HCT116 (cell line): Measurements from ENCODE around the gene HLA-B. TPM values are rescaled to one million over a fixed set of nuclear protein-coding genes. Genes with fewer than 3 reads are reported as not detected.

Source experiments
- ATAC-seq: fragments of 200-7000 bp; cut with Tn5 transposase; 2 replicates; pipeline ENCODE4 v1.9.1; 2020; ENCODE audit warnings: mild to moderate bottlenecking, moderate library complexity
- BruUV-seq: library from RNA; stranded (reverse); fragments of 400-500 nt; replicated peaks from 2 replicates; lab custom pipeline; 2021; lab: Mats Ljungman, UMichigan
- CTCF ChIA-PET: fragments of 300-600 bp; sonication (Branson Sonifier 250); formaldehyde crosslinking; loops from one replicate; lab custom pipeline; 2021; ENCODE audit warnings: antibody characterized with exemption; lab: Charles Lee
- POLR2A ChIA-PET: fragments of 300-600, 350-600 bp; sonication (Branson Sonifier 250); formaldehyde crosslinking; loops from one replicate; lab custom pipeline; 2021; ENCODE audit warnings: antibody characterized with exemption; lab: Charles Lee
- RAD21 ChIA-PET, 2 experiments: fragments of 300-600 bp; sonication (Branson Sonifier 250); formaldehyde crosslinking; loops; one replicate each; lab custom pipeline; 2023; ENCODE audit warnings: low total read pairs in 2 of 2; ENCODE audit not compliant: uncharacterized antibody in 2 of 2, unreplicated experiment in 2 of 2, low non-redundant PET in 1 of 2; lab: Charles Lee
- DNase-seq: peaks from one replicate; pipeline ENCODE4 v3.0.0-alpha.2; 2010; ENCODE audit warnings: low read depth, low spot score
- H2AFZ ChIP-seq: fragments of 200-600 bp; shearing (Covaris generic), sonication (generic); 2 replicates; pipeline ENCODE4 v1.6.1; 2017; ENCODE audit warnings: low read depth, mixed run types, mixed read lengths, antibody characterized with exemption, low read length; ENCODE audit not compliant: poor library complexity, severe bottlenecking
- H3K27ac ChIP-seq: 2 replicates; pipeline ENCODE4 v1.5.1; 2012; ENCODE audit warnings: low read depth, low read length
- H3K27me3 ChIP-seq: fragments of 200-600 bp; sonication (generic); 2 replicates; pipeline ENCODE4 v1.6.1; 2016; ENCODE audit warnings: mixed run types, low read length, mixed read lengths; ENCODE audit not compliant: insufficient read depth
- H3K36me3 ChIP-seq, 2 experiments: fragments of 200-500 bp in 1 of 2; fragments of 200-600 bp in 1 of 2; sonication (Bioruptor generic) in 1 of 2; sonication (generic) in 1 of 2; 2 replicates each; pipeline versions ENCODE4 v1.5.1 to v1.6.1; 2014 to 2016; ENCODE audit warnings: low read length in 2 of 2, inconsistent platforms in 1 of 2, mixed read lengths in 1 of 2, mixed run types in 1 of 2; ENCODE audit not compliant: insufficient read depth in 2 of 2, control insufficient read depth in 1 of 2
- H3K4me1 ChIP-seq, 2 experiments: fragments of 200-600 bp in 1 of 2; sonication (generic) in 1 of 2; 2 replicates each; pipeline versions ENCODE4 v1.5.1 to v1.6.1; 2012 to 2017; ENCODE audit warnings: low read length in 2 of 2, inconsistent platforms in 1 of 2, mild to moderate bottlenecking in 1 of 2, mixed read lengths in 1 of 2, mixed run types in 1 of 2, moderate library complexity in 1 of 2; ENCODE audit not compliant: insufficient read depth in 2 of 2, control insufficient read depth in 1 of 2
- H3K4me2 ChIP-seq: fragments of 200-600 bp; sonication (generic); 2 replicates; pipeline ENCODE4 v1.6.1; 2017; ENCODE audit warnings: mixed run types, low read length, mixed read lengths
- H3K4me3 ChIP-seq, 2 experiments: fragments of 200-600 bp in 1 of 2; sonication (generic) in 1 of 2; replicated peaks in 1 of 2; 2 replicates each; pipeline ENCODE4 v1.5.1; 2011 to 2016; ENCODE audit warnings: low read length in 2 of 2, control low read depth in 1 of 2, low read depth in 1 of 2, mild to moderate bottlenecking in 1 of 2, mixed read lengths in 1 of 2, mixed run types in 1 of 2
- H3K79me2 ChIP-seq: fragments of 200-600 bp; sonication (generic); 2 replicates; pipeline ENCODE4 v1.6.1; 2017; ENCODE audit warnings: mild to moderate bottlenecking, mixed run types, low read length, moderate library complexity, mixed read lengths; ENCODE audit not compliant: insufficient read depth
- H3K9ac ChIP-seq: fragments of 200-600 bp; sonication (generic); 2 replicates; pipeline ENCODE4 v1.6.1; 2016; ENCODE audit warnings: low read length, mixed read lengths
- H3K9me2 ChIP-seq: fragments of 200-600 bp; sonication (generic), shearing (Covaris generic); 2 replicates; pipeline ENCODE4 v1.6.1; 2017; ENCODE audit warnings: mixed run types, mild to moderate bottlenecking, moderate library complexity; ENCODE audit not compliant: insufficient read depth
- H3K9me3 ChIP-seq, 2 experiments: fragments of 200-500 bp in 1 of 2; fragments of 200-600 bp in 1 of 2; sonication (Bioruptor generic) in 1 of 2; sonication (generic) in 1 of 2; 2 replicates each; pipeline ENCODE4 v1.6.1; 2014 to 2017; ENCODE audit warnings: low read length in 2 of 2, mixed read lengths in 2 of 2, inconsistent platforms in 1 of 2, low read depth in 1 of 2, mild to moderate bottlenecking in 1 of 2, mixed run types in 1 of 2, moderate library complexity in 1 of 2; ENCODE audit not compliant: control insufficient read depth in 1 of 2, insufficient read depth in 1 of 2
- H4K20me1 ChIP-seq: fragments of 200-600 bp; sonication (generic), shearing (Covaris generic); 2 replicates; pipeline ENCODE4 v1.6.1; 2017; ENCODE audit warnings: mixed run types, mild to moderate bottlenecking, moderate library complexity; ENCODE audit not compliant: insufficient read depth
- ATF3 ChIP-seq: IDR thresholded peaks from 2 replicates; pipeline ENCODE4 v1.6.1; 2012
- CBX3 ChIP-seq: IDR thresholded peaks from 2 replicates; pipeline ENCODE4 v1.6.1; 2012; ENCODE audit warnings: low read depth
- CEBPB ChIP-seq: IDR thresholded peaks from 2 replicates; pipeline ENCODE4 v1.6.1; 2012; ENCODE audit warnings: low read depth
- CTCF ChIP-seq, 3 experiments: fragments of 200-600 bp in 1 of 3; sonication (generic) in 1 of 3; IDR thresholded peaks in 2 of 3; conservative IDR thresholded peaks in 1 of 3; 2 replicates each; pipeline ENCODE4 v1.5.1; 2012 to 2017; ENCODE audit warnings: low read depth in 2 of 3, low read length in 2 of 3, antibody characterized with exemption in 1 of 3, borderline replicate concordance in 1 of 3, control low read depth in 1 of 3, mild to moderate bottlenecking in 1 of 3, mixed read lengths in 1 of 3, mixed run types in 1 of 3, moderate library complexity in 1 of 3; ENCODE audit not compliant: insufficient read depth in 1 of 3
- EGR1 ChIP-seq: IDR thresholded peaks from 2 replicates; pipeline ENCODE4 v1.6.1; 2012; ENCODE audit warnings: low read depth
- EZH2 ChIP-seq: fragments of 200-600 bp; sonication (generic); IDR thresholded peaks from 2 replicates; pipeline ENCODE4 v1.6.1; 2017; ENCODE audit warnings: antibody characterized with exemption, mixed run types
- EZH2phosphoT487 ChIP-seq: fragments of 200-600 bp; IDR thresholded peaks from 2 replicates; pipeline ENCODE4 v1.6.1; 2018; ENCODE audit warnings: antibody characterized with exemption, borderline replicate concordance
- JUND ChIP-seq: IDR thresholded peaks from 2 replicates; pipeline ENCODE4 v1.6.1; 2012
- POLR2A ChIP-seq: IDR thresholded peaks from 2 replicates; pipeline ENCODE4 v1.7.0; 2011; ENCODE audit warnings: borderline replicate concordance; ENCODE audit not compliant: insufficient read depth, insufficient read length; ENCODE audit errors: extremely low read depth
- POLR2AphosphoS5 ChIP-seq: IDR thresholded peaks from 2 replicates; pipeline ENCODE4 v1.6.1; 2011; ENCODE audit warnings: mild to moderate bottlenecking, low read depth, low read length, moderate library complexity
- SRF ChIP-seq: IDR thresholded peaks from 2 replicates; pipeline ENCODE4 v1.6.1; 2012; ENCODE audit warnings: low read depth
- ZNF274 ChIP-seq: fragments of 200-500 bp; sonication (Bioruptor generic); IDR thresholded peaks from 2 replicates; pipeline ENCODE4 v1.6.1; 2014; ENCODE audit warnings: mild to moderate bottlenecking, low read depth, low read length, inconsistent platforms
- intact Hi-C: fragments of 100-400 bp; cut with micrococcal nuclease; formaldehyde crosslinking; loops from 2 replicates; pipeline ENCODE4 v1.10.0; 2022
- total RNA-seq: library from RNA; stranded (reverse); gene quantifications from one replicate; pipeline ENCODE4 v1.2.1, GENCODE V29; 2021; ENCODE audit not compliant: unreplicated experiment

Gene HLA-B
- total RNA-seq, 1 experiment from 2014 or later = 381 TPM

GRCh38 chr6:31379850-31380249 lies 22.9 kb upstream of the HLA-B start:
- Histone ChIP-seq H3K4me2 (no peak overlapping the region), H3K4me1 (no peaks in the 10 kb centered on the region), H4K20me1 (no peaks in the 10 kb centered on the region), H3K27me3 (peaks cover 3% of the 10 kb centered on the region; the same call in 1 of the 2 replicates), H3K79me2 (no peaks in the 10 kb centered on the region), H3K9ac (no peak overlapping the region), H3K36me3 (no peaks in the 10 kb centered on the region), H3K27ac (no peak overlapping the region), H3K9me3 (no peaks in the 10 kb centered on the region)
- ChIA-PET RAD21 (no interaction called here), CTCF (interaction anchor here (2.4 kb wide), 1 partner anchor 13 kb away, joined by 5 read pairs; no protein-coding TSS in a partner anchor), POLR2A (no interaction called here)
- no peak for DNase-seq
- TF ChIP-seq EZH2phosphoT487 = no peak
- TF ChIP-seq CEBPB = no peak
- no peak for TF ChIP-seq ZNF274
- no peak for TF ChIP-seq EGR1
- TF ChIP-seq CTCF (IDR thresholded peaks at IDR 0.05 in 2 of 3, conservative IDR thresholded peaks at IDR 0.05 in 1 of 3; ENCODE audit: borderline replicate concordance in 1 of 3, insufficient read depth in 1 of 3, low read depth in 2 of 3, low read length in 2 of 3) = no peak
- TF ChIP-seq JUND = no peak
- no peak for TF ChIP-seq POLR2A
- TF ChIP-seq SRF = no peak
- no peak for TF ChIP-seq EZH2
- no peak for TF ChIP-seq ATF3
- no peak for TF ChIP-seq CBX3
- no peak for TF ChIP-seq POLR2AphosphoS5
- TF ChIP-seq, all 23 proteins: peak for 0
- BruUV-seq = no TSS peak
- no peak for ATAC-seq
- Histone ChIP-seq H2AFZ (no peak overlapping the region), H3K4me3 (no peak overlapping the region), H3K9me2 (no peaks in the 10 kb centered on the region)
- intact Hi-C loops = no loop called here
